HG02973 (cell line): Measurements from ENCODE around the gene VPS36.
"Not testable (repeated sequence)": the region's sequence is repeated elsewhere in the genome, so short reads cannot be mapped to it uniquely, and the experiment has no call there.

Experiments used
- ATAC-seq: cut with Tn5 transposase; IDR thresholded peaks from one replicate; pipeline ENCODE4 v1.9.1; 2021; ENCODE audit warnings: moderate library complexity; ENCODE audit not compliant: unreplicated experiment

The VPS36 gene

GRCh38 chr13:52447354-52447753 is 3.1 kb downstream of the VPS36 start:
- no peak for ATAC-seq

GRCh38 chr13:52446265-52446664 is 4.2 kb downstream of the VPS36 start:
- ATAC-seq: no peak

- no peak for ATAC-seq
These were observed 18.0 kb downstream of the VPS36 start for GRCh38 chr13:52432456-52432855.

GRCh38 chr13:52428295-52428694 is 22.1 kb downstream of the VPS36 start:
- ATAC-seq: no peak

GRCh38 chr13:52421216-52421615 is 29.2 kb downstream of the VPS36 start:
- no peak for ATAC-seq

GRCh38 chr13:52419080-52419479 is 31.4 kb downstream of the VPS36 start:
- ATAC-seq: no peak

- no peak for ATAC-seq
These were observed 35.5 kb downstream of the VPS36 start for GRCh38 chr13:52414963-52415362.

GRCh38 chr13:52414051-52414450 is 36.4 kb downstream of the VPS36 start:
- no peak for ATAC-seq

- no peak for ATAC-seq
These were observed 38.3 kb downstream of the VPS36 start for GRCh38 chr13:52412128-52412527.

- peak; percentile 96 for ATAC-seq
These were observed 38.8 kb downstream of the VPS36 start for GRCh38 chr13:52411629-52412028.

- ATAC-seq: not testable (repeated sequence)
These were observed 42.3 kb downstream of the VPS36 start for GRCh38 chr13:52408071-52408658.

GRCh38 chr13:52407436-52407835 is 43.0 kb downstream of the VPS36 start:
- not testable (repeated sequence) for ATAC-seq

- no peak for ATAC-seq
These were observed 43.8 kb downstream of the VPS36 start for GRCh38 chr13:52406629-52407028.

GRCh38 chr13:52405767-52406494 is 44.5 kb downstream of the VPS36 start, which contains the start of gene THSD1:
Gene THSD1, minus strand, starts transcription at chr13:52406172. Its CDS starts 3,572 bp downstream, at chr13:52402600.
- ATAC-seq: peak; percentile 52

GRCh38 chr13:52405369-52405766 is 45.1 kb downstream of the VPS36 start:
- ATAC-seq: no peak

GRCh38 chr13:52399708-52400107 is 50.7 kb downstream of the VPS36 start:
- ATAC-seq: no peak

- no peak for ATAC-seq
These were observed 51.4 kb downstream of the VPS36 start for GRCh38 chr13:52399046-52399445.

GRCh38 chr13:52395704-52396103 is 54.7 kb downstream of the VPS36 start:
- no peak for ATAC-seq

- no peak for ATAC-seq
These were observed 55.8 kb downstream of the VPS36 start for GRCh38 chr13:52394586-52394985.

- no peak for ATAC-seq
These were observed 56.7 kb downstream of the VPS36 start for GRCh38 chr13:52393572-52394357.

- ATAC-seq: no peak
These were observed 62.7 kb downstream of the VPS36 start for GRCh38 chr13:52387721-52388120.

GRCh38 chr13:52385870-52386269 is 64.6 kb downstream of the VPS36 start:
- no peak for ATAC-seq
